HG03103 (cell line): Measurements from ENCODE around the gene XCR1.
"Not testable (repeated sequence)": the region's sequence is repeated elsewhere in the genome, so short reads cannot be mapped to it uniquely, and the experiment has no call there.

Experiments
- ATAC-seq: cut with Tn5 transposase; IDR thresholded peaks from one replicate; pipeline ENCODE4 v1.9.1; 2021; ENCODE audit warnings: low read depth; ENCODE audit not compliant: unreplicated experiment

Gene XCR1

GRCh38 chr3:46027021-46027705 lies at the start of gene XCR1:
XCR1 (minus strand) TSS chr3:46027483; CDS start chr3:46021947, 5,536 bp downstream.
- no peak for ATAC-seq

- no peak for ATAC-seq
These were observed 49.3 kb upstream of the XCR1 start for GRCh38 chr3:46076606-46077005.

GRCh38 chr3:46075816-46076215 lies 48.5 kb upstream of the XCR1 start:
- no peak for ATAC-seq

DNA sequence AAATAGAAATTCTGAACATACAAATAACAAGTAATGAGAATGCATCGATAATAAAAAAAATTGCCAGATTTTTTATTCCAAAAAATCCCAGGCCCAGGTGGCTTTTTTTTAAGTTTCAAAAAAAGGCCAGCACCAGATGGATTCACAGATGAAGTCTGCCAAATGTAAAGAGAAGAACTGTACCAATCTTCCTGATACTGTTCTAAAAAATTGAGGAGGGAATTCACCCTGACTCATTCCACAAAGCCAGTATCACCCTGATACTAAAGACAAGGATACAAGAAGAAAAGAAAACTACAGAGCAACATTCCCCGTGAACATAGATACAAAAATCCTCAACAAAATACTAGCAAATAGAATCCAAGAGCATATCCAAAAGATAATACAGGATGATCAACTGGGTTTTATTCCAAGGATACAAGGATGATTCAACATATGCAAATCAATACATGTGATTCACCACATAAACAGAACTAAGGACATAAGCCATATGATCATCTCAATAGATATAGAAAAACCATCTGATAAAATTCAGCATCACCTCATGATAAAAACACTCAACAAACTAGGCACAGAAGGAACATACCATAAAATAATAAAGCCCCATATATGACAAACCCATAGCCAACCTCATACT lies 44.1 kb upstream of the XCR1 start:
- ATAC-seq: no peak

DNA sequence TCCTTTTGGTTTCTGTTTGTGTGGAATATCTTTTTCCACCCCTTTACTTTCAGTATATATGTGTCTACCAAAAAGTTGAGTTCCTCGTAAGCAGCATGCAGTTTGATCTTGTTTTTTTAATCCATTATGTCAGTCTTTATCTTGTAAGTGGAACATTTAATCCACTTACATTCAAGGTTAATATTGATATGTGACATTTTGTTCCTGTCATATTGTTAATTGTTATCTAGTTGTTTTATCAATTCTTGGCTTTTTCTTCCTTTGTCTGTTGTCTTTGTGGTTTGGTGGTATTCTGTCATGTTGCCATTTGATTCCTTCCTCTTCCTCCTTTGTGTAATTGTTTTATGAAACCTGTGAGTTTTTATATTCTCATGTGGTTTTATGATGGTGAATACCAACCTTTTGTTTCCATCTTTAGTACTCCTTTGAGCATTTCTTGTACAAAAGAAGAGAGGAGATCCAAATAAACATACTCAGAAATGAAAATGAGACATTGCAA lies 43.4 kb upstream of the XCR1 start:
- no peak for ATAC-seq

DNA sequence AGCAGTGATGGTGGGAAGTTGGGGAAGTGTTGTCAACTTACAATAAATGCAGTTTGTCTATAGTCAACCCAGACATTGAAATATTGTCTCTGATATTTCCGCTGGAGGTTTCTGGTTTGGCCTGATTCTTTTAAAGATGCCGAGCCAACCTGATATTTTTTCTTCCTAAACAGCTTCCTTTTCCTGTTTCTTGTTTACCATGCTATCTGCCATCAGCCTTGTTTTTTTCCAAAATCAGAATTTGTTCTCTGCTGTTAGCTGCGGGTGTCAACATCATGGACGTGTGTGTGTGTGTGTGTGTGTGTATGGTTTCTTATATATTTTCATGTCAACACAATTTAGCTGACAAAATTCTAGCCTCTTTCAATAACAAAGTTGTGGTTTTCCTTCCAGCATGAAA lies 41.2 kb upstream of the XCR1 start:
- no peak for ATAC-seq

- no peak for ATAC-seq
These were observed 40.1 kb upstream of the XCR1 start for GRCh38 chr3:46067401-46067800.

- ATAC-seq: no peak
These were observed 38.5 kb upstream of the XCR1 start for GRCh38 chr3:46065750-46066256.

GRCh38 chr3:46065294-46065705 lies 38.0 kb upstream of the XCR1 start:
- ATAC-seq: no peak

DNA sequence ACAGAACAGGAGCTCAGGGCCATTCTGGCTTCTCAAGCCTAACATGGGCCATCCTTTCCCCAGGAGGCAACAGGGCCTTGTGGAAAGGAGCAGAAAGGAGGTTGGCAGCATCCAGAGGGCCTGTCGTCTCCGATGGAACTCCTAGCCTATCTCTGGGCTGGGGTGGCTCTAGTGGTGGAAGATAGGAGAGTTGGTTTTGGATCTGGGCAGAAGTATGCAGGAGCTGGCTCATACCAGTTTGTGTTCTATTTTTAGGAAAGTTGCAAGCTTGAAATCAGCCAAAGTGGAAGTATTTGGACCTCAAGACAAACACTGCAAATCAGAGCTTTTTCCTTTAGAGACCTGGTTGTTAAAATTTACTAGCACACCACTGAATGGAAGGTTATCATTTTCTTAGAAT lies 35.4 kb upstream of the XCR1 start:
- ATAC-seq: no peak

DNA sequence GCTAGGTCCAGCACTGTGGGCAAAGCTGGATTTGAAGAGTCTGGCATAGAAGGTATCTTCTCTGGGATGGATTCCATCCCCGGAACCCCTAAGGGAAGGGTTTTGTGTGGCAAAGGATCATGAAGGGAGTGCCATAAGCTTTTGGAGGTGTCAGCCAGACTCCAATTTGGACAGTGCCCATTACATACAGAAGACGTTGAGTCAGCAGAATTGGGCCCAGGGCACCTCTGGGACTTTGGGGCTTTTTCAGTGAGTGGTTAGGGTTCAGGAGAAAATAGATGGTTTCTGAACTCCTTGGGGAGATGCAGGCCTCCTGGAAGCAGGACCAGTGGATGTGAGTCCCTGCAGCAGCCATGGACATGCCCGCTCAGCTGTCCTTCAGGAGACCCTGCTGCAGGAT lies 34.6 kb upstream of the XCR1 start:
- ATAC-seq: no peak

DNA sequence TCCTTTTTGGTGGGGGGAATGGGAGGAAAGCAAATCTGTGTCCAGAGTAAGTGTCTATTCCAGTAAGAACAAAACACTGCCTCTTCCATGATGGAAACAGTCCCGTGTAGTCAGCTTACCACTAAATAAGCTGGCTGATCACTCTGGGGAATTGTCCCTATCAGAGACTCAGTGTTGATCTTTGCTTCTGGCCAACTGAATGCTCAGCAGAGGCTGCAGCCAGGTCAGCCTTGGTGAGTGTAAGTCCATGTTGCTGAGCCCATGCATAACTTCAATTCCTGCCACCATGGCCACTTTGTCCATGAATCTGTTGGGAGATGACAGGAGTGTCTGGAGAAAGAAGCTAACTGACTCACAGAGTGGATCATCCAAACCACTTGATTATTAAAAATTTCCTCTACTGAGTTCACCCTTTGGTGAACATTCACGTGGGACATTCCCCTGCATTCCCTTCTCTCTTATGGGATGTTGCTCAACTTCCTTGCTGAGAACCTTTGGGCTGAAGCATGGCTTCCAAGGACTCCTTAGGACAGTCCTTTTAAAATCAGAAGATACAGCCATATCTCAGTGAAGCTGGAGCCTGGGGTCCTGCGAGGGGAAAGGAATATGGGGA lies 33.9 kb upstream of the XCR1 start:
- ATAC-seq: no peak

DNA sequence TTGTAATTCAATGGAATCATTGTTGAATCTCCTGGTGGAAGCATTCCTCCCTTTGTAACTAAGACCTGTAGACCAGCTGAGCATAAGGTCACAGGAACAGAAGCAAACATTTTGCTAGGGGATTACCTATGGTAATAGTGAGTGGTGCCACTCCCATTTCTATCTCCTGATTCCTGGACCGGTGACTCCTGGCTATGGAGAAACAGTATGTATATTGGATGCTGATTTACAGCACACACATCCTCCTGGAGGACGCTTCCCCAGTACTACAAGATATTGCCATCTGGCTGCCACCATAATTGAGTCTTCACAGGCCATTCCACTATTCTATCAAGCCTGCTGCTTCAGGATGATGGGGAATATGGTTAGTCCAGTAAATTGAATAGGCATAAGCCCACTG lies 33.3 kb upstream of the XCR1 start:
- ATAC-seq: no peak

DNA sequence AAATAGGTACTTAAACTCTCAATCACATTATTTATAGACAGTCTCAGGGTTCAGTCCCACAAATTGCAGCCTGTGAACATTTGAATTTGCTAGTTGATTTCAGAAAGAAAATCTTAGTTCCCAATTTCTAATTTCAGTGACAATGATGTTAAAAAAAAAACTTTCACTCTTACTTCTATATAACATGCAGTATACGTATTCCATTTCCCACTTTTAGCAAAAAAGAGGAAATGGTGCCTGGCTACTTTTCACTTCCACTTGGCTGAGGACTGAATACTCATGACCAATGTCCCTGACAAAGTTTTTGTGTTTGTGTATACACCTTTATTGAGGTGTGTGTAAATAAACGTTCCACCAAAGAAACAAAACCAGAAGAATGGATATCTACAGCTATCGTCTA lies 32.1 kb upstream of the XCR1 start:
- ATAC-seq: no peak

GRCh38 chr3:46058981-46059380 lies 31.7 kb upstream of the XCR1 start:
- ATAC-seq: no peak

- ATAC-seq: no peak
These were observed 30.4 kb upstream of the XCR1 start for GRCh38 chr3:46057716-46058115.

GRCh38 chr3:46056686-46057085 lies 29.4 kb upstream of the XCR1 start:
- no peak for ATAC-seq

- not testable (repeated sequence) for ATAC-seq
These were observed 26.7 kb upstream of the XCR1 start for GRCh38 chr3:46053761-46054515.

DNA sequence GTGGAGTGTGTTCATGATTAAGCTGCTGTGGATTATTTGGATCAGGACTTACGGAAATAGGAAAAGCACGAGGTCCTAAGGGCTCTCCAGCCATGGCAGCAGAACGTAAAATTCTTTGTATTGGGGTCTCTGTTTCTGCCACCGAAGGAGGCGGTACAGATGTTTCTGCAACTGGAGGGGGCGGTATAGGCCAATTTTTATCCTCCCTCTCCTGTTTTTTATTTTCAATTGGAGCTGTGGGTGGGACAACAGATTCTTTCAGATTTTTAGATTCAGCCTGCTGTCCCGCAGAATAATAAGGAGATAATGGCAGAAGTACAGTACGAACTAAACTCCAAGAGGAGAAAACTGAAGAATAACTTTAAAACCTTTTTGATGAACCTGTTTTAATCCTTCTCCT lies 26.0 kb upstream of the XCR1 start:
- not testable (repeated sequence) for ATAC-seq

GRCh38 chr3:46052531-46052930 lies 25.2 kb upstream of the XCR1 start:
- no peak for ATAC-seq

GRCh38 chr3:46049093-46049492 lies 21.8 kb upstream of the XCR1 start:
- no peak for ATAC-seq
